ENCODE results near the gene DAGLB. TPM values are rescaled to one million over a fixed set of nuclear protein-coding genes. Genes with fewer than 3 reads are reported as not detected.
"Not testable (repeated sequence)": the region's sequence is repeated elsewhere in the genome, so short reads cannot be mapped to it uniquely, and the experiment has no call there.

The DAGLB gene
- total RNA-seq, 1 experiment from 2014 or later, result 27.1 TPM

DNA sequence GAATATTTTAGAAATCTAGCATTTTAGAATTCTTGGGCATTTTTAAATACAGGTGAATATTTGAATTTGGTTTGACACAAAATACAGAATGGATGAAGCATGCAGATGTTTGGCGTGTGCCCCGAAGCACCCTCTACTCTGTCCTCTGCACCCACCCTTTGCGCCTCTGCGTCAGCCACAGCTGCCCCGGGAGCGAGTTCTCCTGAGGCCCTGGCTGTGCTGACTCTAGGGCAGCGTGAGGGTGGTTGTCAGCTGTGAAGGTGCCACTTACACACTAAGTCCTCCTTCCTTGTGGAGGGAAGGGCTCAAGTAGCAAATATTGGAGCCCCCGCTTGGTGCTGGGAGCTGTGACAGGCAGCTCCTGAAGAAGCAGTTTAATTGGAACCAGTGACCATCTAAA, 48.4 kb downstream of the DAGLB start:
- no peak for DNase-seq (ENCODE audit: low spot score)

GRCh38 chr7:6398943-6399342, 48.8 kb downstream of the DAGLB start:
- DNase-seq (ENCODE audit: low spot score), result no peak

- not testable (repeated sequence) for DNase-seq (ENCODE audit: low spot score)
These were observed 49.8 kb downstream of the DAGLB start for GRCh38 chr7:6397759-6398495.

DNA sequence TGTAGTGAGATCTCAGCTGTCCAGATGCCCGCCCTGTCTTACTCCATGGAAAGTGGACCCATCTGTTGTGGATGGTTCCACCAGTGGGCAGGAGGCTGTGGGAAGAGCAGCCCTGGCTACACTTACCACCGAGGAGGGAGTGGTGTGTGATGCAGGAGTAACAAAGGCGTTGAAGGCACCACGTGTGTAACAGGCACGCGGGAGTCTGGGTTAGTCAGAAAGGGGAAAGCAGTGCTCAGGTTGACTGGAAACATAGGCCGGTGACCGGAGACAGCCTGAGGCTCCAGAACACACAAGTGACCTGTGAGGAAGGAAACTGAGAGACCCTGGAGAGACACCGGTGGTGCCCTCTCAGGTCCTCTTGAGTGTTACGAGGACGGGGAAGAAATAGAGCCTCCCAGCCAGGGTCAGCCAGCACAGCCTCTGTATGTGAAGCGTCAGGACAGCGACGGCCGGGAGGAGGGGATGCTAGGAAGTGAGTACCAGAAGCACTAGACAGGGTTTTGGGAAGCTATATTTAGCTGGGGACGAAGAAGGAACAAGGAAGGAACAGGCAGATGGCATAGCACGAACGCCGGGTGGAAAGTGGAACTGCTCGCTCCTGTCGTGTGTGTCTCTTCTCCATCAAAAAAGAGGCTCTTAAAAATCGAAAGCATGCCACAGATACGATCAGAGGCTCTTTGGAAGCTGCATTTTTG, 51.7 kb downstream of the DAGLB start:
- no peak for DNase-seq (ENCODE audit: low spot score)

DNA sequence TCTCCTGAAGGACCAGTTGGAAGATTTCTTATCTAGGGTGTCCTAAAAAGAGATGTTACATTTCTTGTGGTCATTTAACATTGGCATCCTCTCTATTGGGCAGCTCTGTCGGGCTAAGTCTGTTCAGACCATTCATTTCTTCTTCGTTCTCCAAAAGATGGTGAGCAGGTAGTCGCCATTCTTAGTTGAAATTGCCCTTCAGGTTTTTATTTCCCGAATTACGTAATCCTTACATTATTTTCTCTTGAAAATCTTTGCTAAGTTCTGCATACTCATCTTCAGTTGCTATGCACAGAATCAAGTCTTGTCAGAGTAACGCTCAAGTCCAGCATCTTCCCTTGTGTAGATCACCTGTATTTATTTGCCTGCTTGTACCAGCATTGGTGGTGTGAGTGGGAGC, 53.6 kb downstream of the DAGLB start:
- no peak for DNase-seq (ENCODE audit: low spot score)

- no peak for DNase-seq (ENCODE audit: low spot score)
These were observed 54.1 kb downstream of the DAGLB start for GRCh38 chr7:6393667-6394056.

- DNase-seq (ENCODE audit: low spot score), result peak; percentile 98
These were observed 54.8 kb downstream of the DAGLB start for GRCh38 chr7:6392712-6393666.

- DNase-seq (ENCODE audit: low spot score), result no peak
These were observed 58.0 kb downstream of the DAGLB start for GRCh38 chr7:6389728-6390127.

DNA sequence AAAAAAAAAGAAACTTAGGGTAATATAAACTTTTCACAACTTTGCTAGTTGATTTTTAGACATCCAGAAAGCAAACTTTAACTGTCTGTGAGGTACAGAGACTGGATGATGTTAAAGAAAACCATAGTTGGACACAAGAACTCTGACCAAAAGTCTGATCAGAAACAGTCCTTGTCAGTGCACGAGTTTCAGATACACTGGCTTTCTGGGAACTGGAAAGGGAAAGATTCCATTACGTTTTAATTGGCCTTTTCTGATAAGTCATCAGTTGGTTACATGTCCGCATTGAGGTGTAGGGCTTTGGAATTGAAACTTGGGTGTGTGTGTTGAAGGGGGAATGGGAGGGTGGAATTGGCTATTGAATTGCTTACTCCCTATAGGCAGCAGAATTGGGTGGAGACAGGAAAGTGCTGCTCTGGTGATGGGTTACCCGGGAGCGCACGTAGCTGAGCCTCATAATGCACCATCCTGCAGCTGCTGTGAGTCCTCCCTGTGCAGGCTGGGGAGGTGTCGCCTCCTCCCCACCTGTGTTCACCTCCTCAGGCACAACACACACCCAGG, 59.9 kb downstream of the DAGLB start:
- DNase-seq (ENCODE audit: low spot score), result no peak

- DNase-seq (ENCODE audit: low spot score), result no peak
These were observed 61.0 kb downstream of the DAGLB start for GRCh38 chr7:6386779-6387178.

GRCh38 chr7:6385909-6386560, 61.7 kb downstream of the DAGLB start:
- DNase-seq (ENCODE audit: low spot score), result no peak

- peak; percentile 90 for DNase-seq (ENCODE audit: low spot score)
These were observed 62.5 kb downstream of the DAGLB start for GRCh38 chr7:6385110-6385781.

GRCh38 chr7:6384327-6384726, 63.4 kb downstream of the DAGLB start:
- no peak for DNase-seq (ENCODE audit: low spot score)

GRCh38 chr7:6382817-6383216, 64.9 kb downstream of the DAGLB start:
- no peak for DNase-seq (ENCODE audit: low spot score)

DNA sequence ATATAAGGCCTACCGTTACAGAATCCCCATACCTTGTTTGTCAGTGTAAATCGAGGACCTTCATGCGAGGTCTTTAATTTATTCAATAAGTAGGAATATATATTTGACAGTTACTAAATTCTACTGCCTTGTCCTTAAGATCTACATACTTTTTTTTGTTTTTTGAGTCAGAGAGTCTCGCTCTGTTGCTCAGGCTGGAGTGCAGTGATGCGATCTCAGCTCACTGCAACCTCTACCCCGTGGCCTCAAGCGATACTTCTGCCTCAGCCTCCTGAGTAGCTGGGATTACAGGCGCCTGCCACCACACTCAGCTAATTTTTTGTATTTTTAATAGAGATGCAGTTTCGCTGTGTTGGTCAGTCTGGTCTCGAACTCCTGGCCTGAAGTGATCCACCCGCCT, 65.9 kb downstream of the DAGLB start:
- not testable (repeated sequence) for DNase-seq (ENCODE audit: low spot score)

DNA sequence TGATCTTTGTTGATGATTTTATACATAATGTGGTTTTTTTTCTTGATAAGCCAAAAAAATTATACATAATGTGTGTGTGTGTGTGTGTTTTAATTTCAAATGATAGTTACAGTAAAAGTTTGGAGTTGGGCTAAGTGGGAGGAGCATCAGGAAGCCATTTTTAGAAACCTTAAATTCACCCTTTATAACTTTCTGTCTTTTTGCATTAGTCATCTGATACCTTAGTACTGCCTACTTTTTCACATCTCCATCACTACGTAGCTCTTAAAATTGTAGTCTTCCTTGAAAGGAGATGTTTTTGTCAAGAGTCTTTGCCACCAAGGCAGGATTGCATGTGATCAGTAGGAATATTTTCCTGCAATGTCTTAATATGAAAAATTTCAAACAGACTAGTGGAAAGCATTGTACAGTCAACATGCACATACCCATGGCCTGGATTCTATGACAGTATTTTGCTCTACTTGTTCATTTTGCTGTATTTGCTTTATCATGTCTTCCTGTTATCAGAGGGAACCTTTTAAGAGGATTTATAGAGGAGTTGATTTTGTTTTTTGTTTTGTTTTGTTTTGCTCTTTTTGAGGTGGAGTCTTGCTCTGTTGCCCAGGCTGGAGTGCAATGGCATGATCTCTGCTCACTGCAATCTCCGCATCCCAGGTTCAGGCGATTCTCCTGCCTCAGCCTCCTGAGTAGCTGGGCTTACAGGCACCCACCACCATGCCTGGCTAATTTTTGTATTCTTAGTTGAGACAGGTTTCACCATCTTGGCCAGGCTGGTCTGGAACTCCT, 67.3 kb downstream of the DAGLB start:
- DNase-seq (ENCODE audit: low spot score), result no peak

DNA sequence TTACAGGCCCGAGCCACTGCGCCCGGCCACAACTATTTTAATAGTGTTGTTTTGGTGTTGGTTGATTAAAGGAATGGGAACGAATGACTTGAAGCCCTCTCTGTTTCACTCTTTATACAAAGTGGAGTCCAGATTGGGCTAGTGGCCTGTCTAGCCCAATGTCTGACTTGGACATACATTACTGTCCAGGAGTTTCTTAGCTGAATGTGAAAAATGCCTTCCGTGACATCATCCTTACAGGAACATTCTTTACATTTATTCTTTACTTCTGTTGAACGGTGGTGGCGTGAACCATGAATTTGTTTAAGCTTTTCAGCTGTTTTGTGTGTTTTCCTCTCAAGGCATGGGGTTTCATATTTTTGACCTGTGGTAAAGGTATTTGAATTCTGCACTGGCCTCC, 67.9 kb downstream of the DAGLB start:
- no peak for DNase-seq (ENCODE audit: low spot score)

- DNase-seq (ENCODE audit: low spot score), result not testable (repeated sequence)
These were observed 69.2 kb downstream of the DAGLB start for GRCh38 chr7:6378556-6378955.

- peak; percentile 74 for DNase-seq (ENCODE audit: low spot score)
These were observed 70.9 kb downstream of the DAGLB start for GRCh38 chr7:6376820-6377219.
